HepG2 (cell line): Measurements from ENCODE around the gene CDKN1A. TPM values are rescaled to one million over a fixed set of nuclear protein-coding genes. Genes with fewer than 3 reads are reported as not detected.

Experiments used
- ARID4A ChIP-seq: sonication (generic); formaldehyde crosslinking; IDR thresholded peaks from 2 replicates; pipeline ENCODE4 v1.5.0; 2020; ENCODE audit warnings: mild to moderate bottlenecking, missing genetic modification reagents, borderline replicate concordance
- CBFB ChIP-seq: sonication (generic); formaldehyde crosslinking; IDR thresholded peaks from 2 replicates; pipeline ENCODE4 v1.4.0; 2020; ENCODE audit warnings: missing genetic modification reagents
- CBX2 ChIP-seq, 2 experiments: fragments of 200-600 bp in 1 of 2; sonication (generic); formaldehyde crosslinking in 1 of 2; IDR thresholded peaks; 2 replicates each; pipeline versions ENCODE4 v1.7.0 to v1.8.1; 2018 to 2022; ENCODE audit warnings: low read depth in 2 of 2, low read length in 1 of 2, mild to moderate bottlenecking in 1 of 2, missing genetic modification reagents in 1 of 2
- CENPX ChIP-seq: sonication (generic); formaldehyde crosslinking; IDR thresholded peaks from 2 replicates; pipeline ENCODE4 v1.9.0; 2021; ENCODE audit warnings: mild to moderate bottlenecking, missing genetic modification reagents, moderate library complexity
- ERF ChIP-seq: IDR thresholded peaks from 2 replicates; pipeline ENCODE4 v1.6.1; 2018; ENCODE audit warnings: missing biosample characterization, missing genetic modification reagents
- HBP1 ChIP-seq: IDR thresholded peaks from 2 replicates; pipeline ENCODE4 v1.6.1; 2016; ENCODE audit warnings: low read depth, control low read depth
- HMG20A ChIP-seq: IDR thresholded peaks from 2 replicates; pipeline ENCODE4 v1.6.1; 2016; ENCODE audit warnings: borderline replicate concordance
- KDM5B ChIP-seq: sonication (generic); formaldehyde crosslinking; IDR thresholded peaks from 2 replicates; pipeline ENCODE4 v1.4.0; 2020; ENCODE audit warnings: missing genetic modification reagents, mild to moderate bottlenecking, borderline replicate concordance
- SNRNP70 ChIP-seq: fragments of 200-400 bp; formaldehyde crosslinking; IDR thresholded peaks from 2 replicates; pipeline ENCODE4 v1.6.1; 2017; ENCODE audit warnings: mild to moderate bottlenecking, low read depth, low read length, moderate library complexity
- THRA ChIP-seq: sonication (generic); formaldehyde crosslinking; IDR thresholded peaks from 2 replicates; pipeline ENCODE4 v1.4.0; 2020; ENCODE audit warnings: missing genetic modification reagents, borderline replicate concordance
- ZNF205 ChIP-seq: IDR thresholded peaks from 2 replicates; pipeline ENCODE4 v1.6.1; 2018; ENCODE audit warnings: missing biosample characterization, missing genetic modification reagents
- ZNF292 ChIP-seq: sonication (generic); formaldehyde crosslinking; IDR thresholded peaks from 2 replicates; pipeline ENCODE4 v1.8.1; 2022; ENCODE audit warnings: mild to moderate bottlenecking, low read depth, missing genetic modification reagents, borderline replicate concordance
- ZNF3 ChIP-seq: IDR thresholded peaks from 2 replicates; pipeline ENCODE4 v1.7.0; 2017; ENCODE audit warnings: inconsistent platforms
- ZNF333 ChIP-seq: sonication (generic); formaldehyde crosslinking; IDR thresholded peaks from 2 replicates; pipeline ENCODE4 v1.4.0; 2020; ENCODE audit warnings: mild to moderate bottlenecking, missing genetic modification reagents, borderline replicate concordance
- ZNF343 ChIP-seq: sonication (generic); formaldehyde crosslinking; IDR thresholded peaks from 2 replicates; pipeline ENCODE4 v1.4.0; 2020; ENCODE audit warnings: mild to moderate bottlenecking, missing genetic modification reagents
- ZNF451 ChIP-seq: sonication (generic); formaldehyde crosslinking; IDR thresholded peaks from 2 replicates; pipeline ENCODE4 v1.5.0; 2020; ENCODE audit warnings: mild to moderate bottlenecking, missing genetic modification reagents
- ZNF557 ChIP-seq: sonication (generic); formaldehyde crosslinking; IDR thresholded peaks from 2 replicates; pipeline ENCODE4 v1.4.0; 2020; ENCODE audit warnings: missing genetic modification reagents
- ZNF674 ChIP-seq: sonication (generic); formaldehyde crosslinking; IDR thresholded peaks from 2 replicates; pipeline ENCODE4 v1.5.0; 2020; ENCODE audit warnings: low read depth, mild to moderate bottlenecking, missing genetic modification reagents
- ZNF7 ChIP-seq: IDR thresholded peaks from 2 replicates; pipeline ENCODE4 v1.6.1; 2016; ENCODE audit warnings: missing biosample characterization, missing genetic modification reagents
- ZNF772 ChIP-seq: sonication (generic); formaldehyde crosslinking; IDR thresholded peaks from 2 replicates; pipeline ENCODE4 v1.5.0; 2020; ENCODE audit warnings: mild to moderate bottlenecking, missing genetic modification reagents
- ZNF850 ChIP-seq: sonication (generic); formaldehyde crosslinking; conservative IDR thresholded peaks from 2 replicates; pipeline ENCODE4 v1.9.0; 2021; ENCODE audit warnings: mild to moderate bottlenecking, missing genetic modification reagents
- polyA plus RNA-seq, 8 experiments: library from polyadenylated mRNA; depleted of rRNA in 3 of 8; stranded (reverse) in 7 of 8; unstranded in 1 of 8; fragments of >200 nt; fragmentation: Illumina TruSeq in 4 of 8; extraction: Trizol in 4 of 8; gene quantifications; 2 replicates each; pipeline versions ENCODE4 v1.2.1 to v1.2.3, GENCODE V29; 2011 to 2016; ENCODE audit warnings: low read depth in 4 of 8, missing spikeins in 1 of 8, mixed read lengths in 1 of 8; ENCODE audit not compliant: insufficient read depth in 1 of 8
- total RNA-seq, 5 experiments: library from RNA; depleted of rRNA; stranded (reverse); fragments of >200 nt; fragmentation: Illumina TruSeq; extraction: Trizol; gene quantifications; 2 replicates each; pipeline ENCODE4 v1.2.3, GENCODE V29; 2016; ENCODE audit warnings: low read depth in 1 of 5

The CDKN1A gene
- total and polyA plus RNA-seq, 2 of the 13 experiments (the other 11 are each of a cell fraction or from before 2014, with no cell fraction given): 60.7 to 92.1 TPM

DNA sequence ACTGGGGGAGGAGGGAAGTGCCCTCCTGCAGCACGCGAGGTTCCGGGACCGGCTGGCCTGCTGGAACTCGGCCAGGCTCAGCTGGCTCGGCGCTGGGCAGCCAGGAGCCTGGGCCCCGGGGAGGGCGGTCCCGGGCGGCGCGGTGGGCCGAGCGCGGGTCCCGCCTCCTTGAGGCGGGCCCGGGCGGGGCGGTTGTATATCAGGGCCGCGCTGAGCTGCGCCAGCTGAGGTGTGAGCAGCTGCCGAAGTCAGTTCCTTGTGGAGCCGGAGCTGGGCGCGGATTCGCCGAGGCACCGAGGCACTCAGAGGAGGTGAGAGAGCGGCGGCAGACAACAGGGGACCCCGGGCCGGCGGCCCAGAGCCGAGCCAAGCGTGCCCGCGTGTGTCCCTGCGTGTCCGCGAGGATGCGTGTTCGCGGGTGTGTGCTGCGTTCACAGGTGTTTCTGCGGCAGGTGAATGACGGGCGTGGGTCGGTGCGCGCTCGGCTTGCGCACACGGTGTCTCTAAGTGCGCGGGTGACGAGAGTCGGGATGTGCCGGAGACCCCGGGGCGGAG, at the start of gene CDKN1A (continued):
- TF ChIP-seq CBX2 (IDR thresholded peaks at IDR 0.05; ENCODE audit: low read depth, low read length) (no peak), CBX2 (CRISPR knock-in tag; IDR thresholded peaks at IDR 0.05; ENCODE audit: low read depth) (no peak), ZNF343 (CRISPR knock-in tag) (peak; percentile 24; the same call in 1 of the 2 replicates), KDM5B (CRISPR knock-in tag) (peak; percentile 78; the same call in 1 of the 2 replicates), CBFB (CRISPR knock-in tag) (peak; percentile 58; the same call in 1 of the 2 replicates), ZNF205 (CRISPR knock-in tag) (peak; percentile 26; the same call in 1 of the 2 replicates), HMG20A (peak; percentile 58; the same call in 1 of the 2 replicates), ZNF772 (CRISPR knock-in tag) (peak; percentile 82; the same call in 1 of the 2 replicates), ERF (CRISPR knock-in tag) (peak; percentile 93), SNRNP70 (no peak), ZNF292 (peak; percentile 65), ZNF850 (CRISPR knock-in tag) (peak; percentile 88), ARID4A (peak; percentile 83), HBP1 (CRISPR knock-in tag) (peak; percentile 93), ZNF557 (CRISPR knock-in tag) (0 out of 2 replicates have a peak, but pooled peaks have one; percentile 14), ZNF3 (no peak), CENPX (CRISPR knock-in tag) (no peak), ZNF7 (CRISPR knock-in tag) (no peak; the same call in 1 of the 2 replicates), ZNF451 (CRISPR knock-in tag) (peak; percentile 64), ZNF333 (CRISPR knock-in tag) (no peak), ZNF674 (CRISPR knock-in tag) (0 out of 2 replicates have a peak, but pooled peaks have one; percentile 81), THRA (CRISPR knock-in tag) (peak; percentile 62; the same call in 1 of the 2 replicates)
